HG02610 (cell line): ENCODE measurements around the gene SLC12A3.
A peak's percentile ranks its signal among the peaks of the same experiment; 100 is the strongest.
"Not testable (repeated sequence)": the region's sequence is repeated elsewhere in the genome, so short reads cannot be mapped to it uniquely, and the experiment has no call there.

ENCODE experiments used
- ATAC-seq: cut with Tn5 transposase; IDR thresholded peaks from one replicate; pipeline ENCODE4 v1.9.1; 2021; ENCODE audit warnings: mild to moderate bottlenecking, moderate library complexity; ENCODE audit not compliant: unreplicated experiment

Gene SLC12A3

GRCh38 chr16:56918467-56919012 is 53.5 kb downstream of the SLC12A3 start:
- no peak for ATAC-seq

- no peak for ATAC-seq
Measured at GRCh38 chr16:56919099-56919800, 54.2 kb downstream of the SLC12A3 start.

GRCh38 chr16:56921571-56921970 is 56.6 kb downstream of the SLC12A3 start:
- ATAC-seq = no peak

GRCh38 chr16:56923481-56924091 is 58.6 kb downstream of the SLC12A3 start:
- ATAC-seq = no peak

- no peak for ATAC-seq
Measured at GRCh38 chr16:56927471-56927870, 62.5 kb downstream of the SLC12A3 start.

- ATAC-seq = no peak
Measured at GRCh38 chr16:56929639-56930038, 64.6 kb downstream of the SLC12A3 start.

GRCh38 chr16:56930486-56931270 is 65.7 kb downstream of the SLC12A3 start:
- ATAC-seq = no peak

GRCh38 chr16:56931271-56931891 is 66.4 kb downstream of the SLC12A3 start:
- ATAC-seq = peak; percentile 30

- ATAC-seq = peak; percentile 82
Measured at GRCh38 chr16:56931892-56932720, 67.1 kb downstream of the SLC12A3 start, which contains the start of gene HERPUD1. Gene HERPUD1 (plus strand): TSS chr16:56932142. CDS start chr16:56932245, 103 bp downstream.

- ATAC-seq = no peak
Measured at GRCh38 chr16:56932721-56933619, 68.0 kb downstream of the SLC12A3 start.

GRCh38 chr16:56933828-56934598 is 69.0 kb downstream of the SLC12A3 start:
- no peak for ATAC-seq

- not testable (repeated sequence) for ATAC-seq
Measured at GRCh38 chr16:56934599-56935145, 69.7 kb downstream of the SLC12A3 start.

- ATAC-seq = no peak
Measured at GRCh38 chr16:56935201-56935600, 70.2 kb downstream of the SLC12A3 start.

- no peak for ATAC-seq
Measured at GRCh38 chr16:56936491-56936890, 71.5 kb downstream of the SLC12A3 start.

GRCh38 chr16:56936950-56937349 is 71.9 kb downstream of the SLC12A3 start:
- ATAC-seq = no peak

- ATAC-seq = peak; percentile 38
Measured at GRCh38 chr16:56938664-56939513, 73.9 kb downstream of the SLC12A3 start.

GRCh38 chr16:56939801-56940200 is 74.8 kb downstream of the SLC12A3 start:
- ATAC-seq = no peak
